PC-9 (cell line): ENCODE data around the gene DCTN2. TPM values are rescaled to one million over a fixed set of nuclear protein-coding genes. Genes with fewer than 3 reads are reported as not detected.

Experiments used
- BruUV-seq: library from RNA; stranded (reverse); fragments of 400-500 nt; replicated peaks from 2 replicates; lab custom pipeline; 2021; lab: Mats Ljungman, UMichigan
- CTCF ChIA-PET: fragments of 300-600 bp; sonication (Branson Sonifier 250); formaldehyde crosslinking; loops from one replicate; lab custom pipeline; 2022; ENCODE audit warnings: antibody characterized with exemption; lab: Charles Lee
- POLR2A ChIA-PET: fragments of 300-600 bp; sonication (Branson Sonifier 250); formaldehyde crosslinking; loops from one replicate; lab custom pipeline; 2022; ENCODE audit warnings: antibody characterized with exemption; ENCODE audit not compliant: unreplicated experiment; lab: Charles Lee
- DNase-seq, 2 experiments: peaks; one replicate each; pipeline versions ENCODE4 v3.0.0 to v3.0.0-alpha.2; 2015 to 2022; ENCODE audit warnings: mixed read lengths in 1 of 2
- H2AFZ ChIP-seq: fragments of 200-600 bp; sonication (generic); 2 replicates; pipeline ENCODE4 v1.8.1; 2017; ENCODE audit warnings: antibody characterized with exemption
- H3F3A ChIP-seq: fragments of 200-600 bp; sonication (generic); 2 replicates; pipeline ENCODE4 v1.8.1; 2017; ENCODE audit warnings: antibody characterized with exemption, mild to moderate bottlenecking, low read depth; ENCODE audit not compliant: insufficient read depth
- H3K27ac ChIP-seq: fragments of 200-600 bp; sonication (generic); 2 replicates; pipeline ENCODE4 v1.6.1; 2016; ENCODE audit warnings: mixed run types
- H3K27me3 ChIP-seq: fragments of 200-600 bp; sonication (generic); 2 replicates; pipeline ENCODE4 v1.6.1; 2016; ENCODE audit warnings: low read depth, mixed run types; ENCODE audit not compliant: insufficient read depth
- H3K36me3 ChIP-seq: fragments of 200-600 bp; sonication (generic); 2 replicates; pipeline ENCODE4 v1.6.1; 2016; ENCODE audit warnings: low read depth, mixed run types
- H3K4me1 ChIP-seq: fragments of 200-600 bp; sonication (generic); replicated peaks from 2 replicates; pipeline ENCODE4 v1.6.1; 2016; ENCODE audit warnings: mixed run types; ENCODE audit not compliant: insufficient read depth
- H3K4me2 ChIP-seq: fragments of 200-600 bp; sonication (generic); 2 replicates; pipeline ENCODE4 v1.6.1; 2017; ENCODE audit warnings: mixed run types
- H3K4me3 ChIP-seq: fragments of 200-600 bp; sonication (generic); 2 replicates; pipeline ENCODE4 v1.6.1; 2016; ENCODE audit warnings: mixed run types
- H3K79me2 ChIP-seq: fragments of 200-600 bp; sonication (generic); 2 replicates; pipeline ENCODE4 v1.6.1; 2017; ENCODE audit warnings: low read depth, mixed run types
- H3K9me2 ChIP-seq: fragments of 200-600 bp; sonication (generic); 2 replicates; pipeline ENCODE4 v1.8.1; 2017; ENCODE audit warnings: mild to moderate bottlenecking; ENCODE audit not compliant: insufficient read depth
- H3K9me3 ChIP-seq: fragments of 200-600 bp; sonication (generic); 2 replicates; pipeline ENCODE4 v1.8.1; 2016; ENCODE audit warnings: low read depth; ENCODE audit not compliant: insufficient read depth
- H4K20me1 ChIP-seq: fragments of 200-600 bp; sonication (generic); 2 replicates; pipeline ENCODE4 v1.8.1; 2017; ENCODE audit not compliant: insufficient read depth
- EZH2 ChIP-seq: fragments of 200-600 bp; sonication (generic); IDR thresholded peaks from 2 replicates; pipeline ENCODE4 v1.8.0; 2017; ENCODE audit warnings: antibody characterized with exemption, low read depth
- intact Hi-C: fragments of 100-400 bp; cut with micrococcal nuclease; formaldehyde crosslinking; loops from one replicate; pipeline ENCODE4 v1.10.0; 2022; ENCODE audit not compliant: unreplicated experiment
- total RNA-seq: library from RNA; stranded (reverse); gene quantifications from 2 replicates; pipeline ENCODE4 v1.2.3, GENCODE V29; 2021
- TF ChIP-seq, protein P1 (sequence below): fragments of 200-600 bp; sonication (generic); conservative IDR thresholded peaks from 2 replicates; pipeline ENCODE4 v1.6.1; 2017; ENCODE audit warnings: mixed run types, antibody characterized with exemption, mild to moderate bottlenecking, moderate library complexity

Gene DCTN2
- total RNA-seq, 1 experiment from 2014 or later, result 105 TPM

GRCh38 chr12:57579011-57579410 lies 32.0 kb upstream of the DCTN2 start:
- no peak overlapping the region for H3K4me2 ChIP-seq
- TF ChIP-seq, protein P1, sequence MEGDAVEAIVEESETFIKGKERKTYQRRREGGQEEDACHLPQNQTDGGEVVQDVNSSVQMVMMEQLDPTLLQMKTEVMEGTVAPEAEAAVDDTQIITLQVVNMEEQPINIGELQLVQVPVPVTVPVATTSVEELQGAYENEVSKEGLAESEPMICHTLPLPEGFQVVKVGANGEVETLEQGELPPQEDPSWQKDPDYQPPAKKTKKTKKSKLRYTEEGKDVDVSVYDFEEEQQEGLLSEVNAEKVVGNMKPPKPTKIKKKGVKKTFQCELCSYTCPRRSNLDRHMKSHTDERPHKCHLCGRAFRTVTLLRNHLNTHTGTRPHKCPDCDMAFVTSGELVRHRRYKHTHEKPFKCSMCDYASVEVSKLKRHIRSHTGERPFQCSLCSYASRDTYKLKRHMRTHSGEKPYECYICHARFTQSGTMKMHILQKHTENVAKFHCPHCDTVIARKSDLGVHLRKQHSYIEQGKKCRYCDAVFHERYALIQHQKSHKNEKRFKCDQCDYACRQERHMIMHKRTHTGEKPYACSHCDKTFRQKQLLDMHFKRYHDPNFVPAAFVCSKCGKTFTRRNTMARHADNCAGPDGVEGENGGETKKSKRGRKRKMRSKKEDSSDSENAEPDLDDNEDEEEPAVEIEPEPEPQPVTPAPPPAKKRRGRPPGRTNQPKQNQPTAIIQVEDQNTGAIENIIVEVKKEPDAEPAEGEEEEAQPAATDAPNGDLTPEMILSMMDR, result no peak
- no peak for TF ChIP-seq EZH2
- intact Hi-C loops, result no loop called here
- H3K79me2 ChIP-seq, result no peaks in the 10 kb centered on the region
- DNase-seq, result no peak
- ChIA-PET CTCF (no interaction called here), POLR2A (no interaction called here)
- no peaks in the 10 kb centered on the region for H3F3A ChIP-seq
- H3K4me1 ChIP-seq, result no peaks in the 10 kb centered on the region
- H3K4me3 ChIP-seq, result no peak overlapping the region
- peaks cover 11% of the 10 kb centered on the region; the same call in 1 of the 2 replicates for H3K27me3 ChIP-seq
- no peak overlapping the region for H3K27ac ChIP-seq
- H4K20me1 ChIP-seq, result no peaks in the 10 kb centered on the region
- BruUV-seq, result no TSS peak
- H2AFZ ChIP-seq, result no peak overlapping the region
- H3K9me2 ChIP-seq, result no peaks in the 10 kb centered on the region
- no peaks in the 10 kb centered on the region for H3K9me3 ChIP-seq
- no peaks in the 10 kb centered on the region for H3K36me3 ChIP-seq

GRCh38 chr12:57577981-57578758 lies 31.2 kb upstream of the DCTN2 start:
- no peak overlapping the region for H3K4me3 ChIP-seq
- TF ChIP-seq EZH2, result no peak
- TF ChIP-seq, protein P1, result no peak
- POLR2A ChIA-PET, result no interaction called here
- DNase-seq, result no peak
- no peaks in the 10 kb centered on the region for H4K20me1 ChIP-seq
- no peak overlapping the region for H3K27ac ChIP-seq
- no peaks in the 10 kb centered on the region for H3K79me2 ChIP-seq
- CTCF ChIA-PET, result no interaction called here
- H3K4me2 ChIP-seq, result no peak overlapping the region
- H2AFZ ChIP-seq, result no peak overlapping the region
- BruUV-seq, result no TSS peak
- no peaks in the 10 kb centered on the region for H3K4me1 ChIP-seq
- no peaks in the 10 kb centered on the region for H3K36me3 ChIP-seq
- H3F3A ChIP-seq, result no peaks in the 10 kb centered on the region
- H3K27me3 ChIP-seq, result peaks cover 11% of the 10 kb centered on the region; the same call in 1 of the 2 replicates
- no peaks in the 10 kb centered on the region for H3K9me3 ChIP-seq
- H3K9me2 ChIP-seq, result no peaks in the 10 kb centered on the region
- intact Hi-C loops, result no loop called here

- H3K4me1 ChIP-seq, result no peaks in the 10 kb centered on the region
- H3F3A ChIP-seq, result no peaks in the 10 kb centered on the region
- CTCF ChIA-PET, result no interaction called here
- intact Hi-C loops, result no loop called here
- no peaks in the 10 kb centered on the region for H3K9me3 ChIP-seq
- no peak overlapping the region for H3K4me2 ChIP-seq
- H4K20me1 ChIP-seq, result no peaks in the 10 kb centered on the region
- H3K36me3 ChIP-seq, result no peaks in the 10 kb centered on the region
- H3K27me3 ChIP-seq, result peaks cover 11% of the 10 kb centered on the region; the same call in 1 of the 2 replicates
- no peaks in the 10 kb centered on the region for H3K9me2 ChIP-seq
- TF ChIP-seq, protein P1, result no peak
- TF ChIP-seq EZH2, result no peak
- BruUV-seq, result no TSS peak
- no peak overlapping the region for H3K4me3 ChIP-seq
- no peak overlapping the region for H3K27ac ChIP-seq
- no peaks in the 10 kb centered on the region for H3K79me2 ChIP-seq
- no peak overlapping the region for H2AFZ ChIP-seq
- POLR2A ChIA-PET, result no interaction called here
- no peak for DNase-seq
These were observed 29.7 kb upstream of the DCTN2 start for GRCh38 chr12:57576613-57577160.
